Panc1 (cell line): ENCODE measurements around the gene RNASEH1.
A peak's percentile ranks its signal among the peaks of the same experiment; 100 is the strongest.

ENCODE experiments used
- POLR2AphosphoS5 ChIP-seq: IDR thresholded peaks from 2 replicates; pipeline ENCODE4 v1.6.1; 2012; ENCODE audit warnings: mild to moderate bottlenecking, low read depth, low read length, moderate library complexity
- REST ChIP-seq, 2 experiments: IDR thresholded peaks; 2 replicates each; pipeline ENCODE4 v1.6.1; 2011 to 2012; ENCODE audit warnings: low read depth in 2 of 2, control low read depth in 1 of 2, low read length in 1 of 2, mild to moderate bottlenecking in 1 of 2, moderate library complexity in 1 of 2; ENCODE audit not compliant: insufficient read depth in 1 of 2

DNA sequence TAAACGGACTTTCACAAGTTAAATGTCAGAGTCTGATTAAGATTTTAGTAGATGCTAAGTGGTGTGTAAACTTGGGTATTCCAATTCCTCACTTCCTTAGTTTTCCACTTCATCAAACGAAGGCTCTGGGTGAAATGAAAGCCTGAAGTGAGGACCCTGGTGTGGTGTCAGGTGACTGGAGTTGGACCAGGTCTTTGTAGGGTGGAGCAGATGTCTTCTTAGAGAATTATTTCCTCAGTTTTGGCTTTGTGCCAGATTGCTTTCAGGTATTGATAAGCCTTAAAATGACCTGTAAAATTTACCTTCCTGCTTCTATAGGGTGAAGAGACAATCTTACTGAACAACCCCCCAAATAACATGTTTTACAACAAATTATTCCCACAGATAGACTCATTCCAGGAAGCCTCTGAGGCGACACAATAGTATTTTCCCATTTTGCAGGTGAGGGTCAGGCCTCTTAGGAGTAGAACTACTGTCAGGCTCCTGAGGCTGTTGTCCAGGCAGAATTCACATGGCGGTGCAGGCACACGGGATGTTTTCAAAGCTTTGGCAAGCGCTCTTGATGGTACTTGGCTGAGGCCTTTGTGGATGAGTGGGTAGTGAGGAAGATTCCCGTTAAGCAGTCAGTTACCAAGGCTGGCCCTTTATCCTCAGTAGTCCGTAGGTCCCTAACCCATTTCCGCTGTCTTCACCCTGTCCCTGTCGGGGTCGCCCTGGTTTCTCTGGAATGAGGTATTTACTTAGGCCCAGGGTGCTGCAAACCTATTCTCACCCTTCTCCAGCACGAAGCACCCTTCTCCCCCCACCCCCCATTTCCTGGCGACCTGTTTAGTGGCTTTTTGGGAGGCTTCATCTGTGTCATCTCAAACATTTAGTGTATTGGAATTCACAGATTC lies 23.5 kb upstream of the RNASEH1 start:
- TF ChIP-seq POLR2AphosphoS5 (peak; percentile 41), REST (IDR thresholded peaks at IDR 0.05; ENCODE audit: insufficient read depth in 1 of 2, low read depth in 2 of 2, low read length in 1 of 2) (no peak)
